HFF-Myc (cell line): Measurements from ENCODE around the gene RAD51B.

ENCODE experiments used
- DNase-seq: peaks from one replicate; pipeline ENCODE4 v3.0.0-alpha.2; 2011; ENCODE audit warnings: low read depth; ENCODE audit errors: extremely low read depth
- H3K4me3 ChIP-seq: replicated peaks from 2 replicates; pipeline ENCODE4 v1.5.1; 2011; ENCODE audit warnings: low read depth, mild to moderate bottlenecking, control low read depth, low read length
- TF ChIP-seq, protein P1 (sequence below): IDR thresholded peaks from 2 replicates; pipeline ENCODE4 v1.5.1; 2012; ENCODE audit warnings: mild to moderate bottlenecking, low read depth, low read length, control low read depth; ENCODE audit errors: missing control alignments

Gene RAD51B

GRCh38 chr14:68705741-68706283, 886.2 kb downstream of the RAD51B start:
- no peak overlapping the region for H3K4me3 ChIP-seq
- no peak for DNase-seq
- TF ChIP-seq, protein P1, sequence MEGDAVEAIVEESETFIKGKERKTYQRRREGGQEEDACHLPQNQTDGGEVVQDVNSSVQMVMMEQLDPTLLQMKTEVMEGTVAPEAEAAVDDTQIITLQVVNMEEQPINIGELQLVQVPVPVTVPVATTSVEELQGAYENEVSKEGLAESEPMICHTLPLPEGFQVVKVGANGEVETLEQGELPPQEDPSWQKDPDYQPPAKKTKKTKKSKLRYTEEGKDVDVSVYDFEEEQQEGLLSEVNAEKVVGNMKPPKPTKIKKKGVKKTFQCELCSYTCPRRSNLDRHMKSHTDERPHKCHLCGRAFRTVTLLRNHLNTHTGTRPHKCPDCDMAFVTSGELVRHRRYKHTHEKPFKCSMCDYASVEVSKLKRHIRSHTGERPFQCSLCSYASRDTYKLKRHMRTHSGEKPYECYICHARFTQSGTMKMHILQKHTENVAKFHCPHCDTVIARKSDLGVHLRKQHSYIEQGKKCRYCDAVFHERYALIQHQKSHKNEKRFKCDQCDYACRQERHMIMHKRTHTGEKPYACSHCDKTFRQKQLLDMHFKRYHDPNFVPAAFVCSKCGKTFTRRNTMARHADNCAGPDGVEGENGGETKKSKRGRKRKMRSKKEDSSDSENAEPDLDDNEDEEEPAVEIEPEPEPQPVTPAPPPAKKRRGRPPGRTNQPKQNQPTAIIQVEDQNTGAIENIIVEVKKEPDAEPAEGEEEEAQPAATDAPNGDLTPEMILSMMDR = no peak

DNA sequence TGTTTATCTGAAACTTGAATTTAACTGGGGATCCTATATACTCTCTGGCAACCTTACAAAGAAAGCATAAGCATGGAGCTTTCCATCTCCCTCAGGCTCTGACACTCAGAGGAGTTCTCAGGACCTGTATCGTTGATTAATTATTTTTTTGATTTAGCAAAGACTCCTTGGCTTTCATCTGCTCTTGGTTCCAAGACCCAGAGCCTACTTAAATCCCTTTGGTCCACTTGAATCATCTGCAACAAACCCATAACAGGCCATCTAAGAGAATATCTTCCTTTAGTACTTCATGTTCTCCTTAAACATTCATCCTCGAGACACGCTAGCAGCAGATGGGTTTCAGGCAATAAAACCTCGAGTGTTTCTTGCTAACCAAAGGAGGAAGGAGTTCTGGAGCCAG, 887.9 kb downstream of the RAD51B start:
- no peak for DNase-seq
- H3K4me3 ChIP-seq = no peak overlapping the region
- TF ChIP-seq, protein P1 = no peak

DNA sequence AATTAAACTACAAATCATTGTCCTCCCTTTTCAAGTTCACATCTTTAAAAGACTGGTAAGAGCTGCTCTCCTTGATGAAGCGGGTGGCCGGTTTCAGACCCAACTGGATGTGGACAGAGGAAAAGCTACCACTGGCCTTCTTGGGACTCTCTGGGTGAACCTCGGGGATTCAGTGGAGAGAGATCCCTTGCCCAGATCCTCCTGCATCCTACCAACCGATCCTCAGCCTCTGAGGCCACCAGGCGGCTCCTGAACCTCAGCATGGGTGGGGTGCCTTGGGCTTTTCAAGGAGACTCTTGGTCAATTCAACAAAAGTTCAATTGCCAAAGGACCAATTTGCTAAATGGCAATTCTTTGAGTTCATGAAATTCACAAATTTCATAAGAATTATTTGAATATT, 888.8 kb downstream of the RAD51B start:
- no peak for DNase-seq
- TF ChIP-seq, protein P1 = no peak
- no peak overlapping the region for H3K4me3 ChIP-seq

- TF ChIP-seq, protein P1 = no peak
- no peak overlapping the region for H3K4me3 ChIP-seq
- DNase-seq = no peak
Observed at GRCh38 chr14:68709007-68709406, 889.4 kb downstream of the RAD51B start.

- DNase-seq = no peak
- TF ChIP-seq, protein P1 = no peak
Observed at GRCh38 chr14:68710776-68711175, 891.2 kb downstream of the RAD51B start.

GRCh38 chr14:68711561-68712309, 892.2 kb downstream of the RAD51B start:
- DNase-seq = no peak
- TF ChIP-seq, protein P1 = no peak
- no peak overlapping the region for H3K4me3 ChIP-seq

More at GRCh38 chr14:68710776-68711175, 891.2 kb downstream of the RAD51B start:
- no peak overlapping the region for H3K4me3 ChIP-seq
